GM12892 (cell line): ENCODE results near the gene NUMBL.

Experiments used
- POLR2A ChIP-seq: IDR thresholded peaks from 2 replicates; pipeline ENCODE4 v1.6.1; 2011; ENCODE audit warnings: low read depth, low read length, control low read depth
- POLR2AphosphoS5 ChIP-seq: IDR thresholded peaks from 2 replicates; pipeline ENCODE4 v1.6.1; 2011; ENCODE audit warnings: low read depth, low read length, control low read depth
- TAF1 ChIP-seq: IDR thresholded peaks from 2 replicates; pipeline ENCODE4 v1.6.1; 2011; ENCODE audit warnings: low read depth, mild to moderate bottlenecking, control low read depth, low read length, borderline replicate concordance

DNA sequence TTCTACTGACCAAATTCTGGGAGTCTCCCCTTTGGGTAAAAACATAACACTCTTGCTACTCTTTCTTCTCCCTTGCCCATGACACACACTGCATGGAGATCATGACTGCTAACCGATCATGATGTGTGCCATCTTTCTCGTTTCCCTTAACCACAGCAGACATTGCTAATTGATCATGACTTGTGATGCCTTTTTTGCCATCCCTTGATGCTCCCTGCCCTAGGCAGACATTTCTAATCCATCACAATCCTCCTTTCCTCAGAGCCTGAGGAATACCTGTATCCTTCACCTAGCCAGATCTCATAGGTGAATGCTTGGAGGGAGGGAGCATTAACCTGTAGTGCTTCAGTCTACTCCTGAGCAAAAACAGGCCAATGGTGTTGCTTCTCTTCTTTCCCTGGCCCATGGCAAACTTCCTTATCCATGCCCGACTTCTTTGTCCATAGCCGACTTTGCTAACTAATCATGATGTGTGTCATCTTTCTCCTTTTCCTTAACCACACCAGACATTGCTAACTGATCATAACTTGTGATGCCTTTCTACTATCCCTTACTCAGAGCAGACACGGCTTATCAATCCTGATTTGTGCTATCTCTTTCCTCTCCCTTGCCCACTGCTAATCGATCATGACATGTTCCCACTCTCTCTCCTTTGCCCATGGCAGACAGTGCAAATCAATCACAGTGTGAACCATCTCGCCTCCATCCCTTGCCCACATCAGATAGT, 17.7 kb downstream of the NUMBL start:
- TF ChIP-seq POLR2AphosphoS5 (no peak), POLR2A (no peak), TAF1 (no peak)
